Ectodermal cell (in vitro differentiated cells): ENCODE data around the gene CDAN1.

ENCODE experiments used
- H3K27ac ChIP-seq: 2 replicates; pipeline ENCODE4 v1.7.0; 2013; ENCODE audit warnings: mild to moderate bottlenecking, low read depth, low read length; ENCODE audit not compliant: insufficient read depth, poor library complexity, severe bottlenecking
- H3K27me3 ChIP-seq: 2 replicates; pipeline ENCODE4 v1.7.0; 2013; ENCODE audit warnings: mild to moderate bottlenecking, low read length; ENCODE audit not compliant: insufficient read depth, control insufficient read depth, poor library complexity, severe bottlenecking
- H3K36me3 ChIP-seq: one replicate; pipeline ENCODE4 v1.7.0; 2013; ENCODE audit warnings: low read length; ENCODE audit not compliant: control insufficient read depth, insufficient read depth
- H3K4me1 ChIP-seq: one replicate; pipeline ENCODE4 v1.7.0; 2013; ENCODE audit warnings: low read length; ENCODE audit not compliant: control insufficient read depth, insufficient read depth
- H3K4me3 ChIP-seq: 2 replicates; pipeline ENCODE4 v1.7.0; 2013; ENCODE audit warnings: low read depth, low read length, control low read depth; ENCODE audit not compliant: insufficient read depth
- H3K9me3 ChIP-seq: 2 replicates; pipeline ENCODE4 v1.7.0; 2013; ENCODE audit warnings: mild to moderate bottlenecking, low read length, moderate library complexity; ENCODE audit not compliant: control insufficient read depth
- WGBS, 2 experiments: methylation state at CpG; one replicate each; pipeline ENCODE4 v1.1.7; 2013; ENCODE audit warnings: missing lambda C conversion rate in 2 of 2; 5-methylcytosine and 5-hydroxymethylcytosine counted together

The CDAN1 gene

GRCh38 chr15:42735382-42736165 is 1.4 kb downstream of the CDAN1 start:
- Histone ChIP-seq H3K36me3 (peaks cover 28% of the 10 kb centered on the region), H3K4me3 (peak overlapping the region; percentile 93), H3K9me3 (no peaks in the 10 kb centered on the region), H3K27me3 (peaks cover 6% of the 10 kb centered on the region), H3K27ac (no peak overlapping the region), H3K4me1 (peaks cover 10% of the 10 kb centered on the region)
- 85 to 89% methylated on average over 19 of the region's 19 CpGs for WGBS, 2 experiments

GRCh38 chr15:42734076-42734672 is 2.8 kb downstream of the CDAN1 start:
- H3K9me3 ChIP-seq, result no peaks in the 10 kb centered on the region
- H3K4me3 ChIP-seq, result no peak overlapping the region
- H3K27ac ChIP-seq, result no peak overlapping the region
- peaks cover 6% of the 10 kb centered on the region for H3K27me3 ChIP-seq
- peaks cover 10% of the 10 kb centered on the region for H3K4me1 ChIP-seq
- H3K36me3 ChIP-seq, result peaks cover 35% of the 10 kb centered on the region
- WGBS, 2 experiments, result 89 to 94% methylated on average over 6 of the region's 6 CpGs

- Histone ChIP-seq H3K27ac (no peak overlapping the region), H3K4me1 (peaks cover 14% of the 10 kb centered on the region), H3K4me3 (no peak overlapping the region), H3K9me3 (no peaks in the 10 kb centered on the region), H3K27me3 (peaks cover 6% of the 10 kb centered on the region), H3K36me3 (peaks cover 35% of the 10 kb centered on the region)
- 92 to 97% methylated on average over 11 of the region's 11 CpGs for WGBS, 2 experiments
These were observed 3.9 kb downstream of the CDAN1 start for GRCh38 chr15:42733027-42733426.

GRCh38 chr15:42732095-42732827 is 4.7 kb downstream of the CDAN1 start:
- H3K36me3 ChIP-seq, result peaks cover 42% of the 10 kb centered on the region
- H3K27ac ChIP-seq, result no peak overlapping the region
- 92 to 97% methylated on average over 15 of the region's 15 CpGs for whole genome bisulfite sequencing, 2 experiments
- peaks cover 13% of the 10 kb centered on the region for H3K4me1 ChIP-seq
- H3K9me3 ChIP-seq, result no peaks in the 10 kb centered on the region
- H3K4me3 ChIP-seq, result no peak overlapping the region
- H3K27me3 ChIP-seq, result peaks cover 6% of the 10 kb centered on the region

GRCh38 chr15:42731461-42731860 is 5.5 kb downstream of the CDAN1 start:
- H3K27ac ChIP-seq, result no peak overlapping the region
- 94 to 97% methylated on average over 6 of the region's 6 CpGs for WGBS, 2 experiments
- no peaks in the 10 kb centered on the region for H3K9me3 ChIP-seq
- peaks cover 43% of the 10 kb centered on the region for H3K36me3 ChIP-seq
- peaks cover 14% of the 10 kb centered on the region for H3K4me1 ChIP-seq
- no peak overlapping the region for H3K4me3 ChIP-seq
- peaks cover 6% of the 10 kb centered on the region for H3K27me3 ChIP-seq

- no peaks in the 10 kb centered on the region for H3K9me3 ChIP-seq
- H3K4me1 ChIP-seq, result peaks cover 9% of the 10 kb centered on the region
- H3K4me3 ChIP-seq, result no peak overlapping the region
- no peaks in the 10 kb centered on the region for H3K27me3 ChIP-seq
- H3K27ac ChIP-seq, result no peak overlapping the region
- peaks cover 44% of the 10 kb centered on the region for H3K36me3 ChIP-seq
- 94 to 96% methylated on average over 14 of the region's 14 CpGs for WGBS, 2 experiments
These were observed 6.4 kb downstream of the CDAN1 start for GRCh38 chr15:42730536-42730935.

- H3K27ac ChIP-seq, result no peak overlapping the region
- H3K4me3 ChIP-seq, result no peak overlapping the region
- no peaks in the 10 kb centered on the region for H3K9me3 ChIP-seq
- no peaks in the 10 kb centered on the region for H3K27me3 ChIP-seq
- H3K36me3 ChIP-seq, result peaks cover 45% of the 10 kb centered on the region
- peaks cover 9% of the 10 kb centered on the region for H3K4me1 ChIP-seq
- WGBS, 2 experiments, result 86 to 88% methylated on average over 8 of the region's 8 CpGs
These were observed 6.8 kb downstream of the CDAN1 start for GRCh38 chr15:42730135-42730534.

- no peaks in the 10 kb centered on the region for H3K27me3 ChIP-seq
- H3K4me3 ChIP-seq, result no peak overlapping the region
- no peaks in the 10 kb centered on the region for H3K9me3 ChIP-seq
- peaks cover 46% of the 10 kb centered on the region for H3K36me3 ChIP-seq
- peaks cover 9% of the 10 kb centered on the region for H3K4me1 ChIP-seq
- H3K27ac ChIP-seq, result no peak overlapping the region
- 96 to 97% methylated on average over 7 of the region's 7 CpGs for WGBS, 2 experiments
These were observed 7.5 kb downstream of the CDAN1 start for GRCh38 chr15:42729409-42729808.

- WGBS, 2 experiments, result 89 to 93% methylated on average over 11 to 13 of the region's 14 CpGs
- Histone ChIP-seq H3K36me3 (peaks cover 43% of the 10 kb centered on the region), H3K27ac (no peak overlapping the region), H3K9me3 (no peaks in the 10 kb centered on the region), H3K4me1 (peaks cover 9% of the 10 kb centered on the region), H3K27me3 (no peaks in the 10 kb centered on the region), H3K4me3 (no peak overlapping the region)
These were observed 8.0 kb downstream of the CDAN1 start for GRCh38 chr15:42728972-42729371.

- Histone ChIP-seq H3K9me3 (no peaks in the 10 kb centered on the region), H3K27me3 (no peaks in the 10 kb centered on the region), H3K36me3 (peaks cover 40% of the 10 kb centered on the region), H3K4me1 (peaks cover 9% of the 10 kb centered on the region), H3K27ac (no peak overlapping the region), H3K4me3 (no peak overlapping the region)
- 73 to 78% methylated on average over 5 of the region's 5 CpGs for WGBS, 2 experiments
These were observed 8.4 kb downstream of the CDAN1 start for GRCh38 chr15:42728560-42728959.
